Activated gamma-delta T cell (primary cell): ENCODE results near the gene PYGO2.
A peak's percentile ranks its signal among the peaks of the same experiment; 100 is the strongest.

ENCODE experiments used
- DNase-seq: peaks from one replicate; lab custom pipeline; 2025; lab: John Stamatoyannopoulos, UW

The PYGO2 gene

DNA sequence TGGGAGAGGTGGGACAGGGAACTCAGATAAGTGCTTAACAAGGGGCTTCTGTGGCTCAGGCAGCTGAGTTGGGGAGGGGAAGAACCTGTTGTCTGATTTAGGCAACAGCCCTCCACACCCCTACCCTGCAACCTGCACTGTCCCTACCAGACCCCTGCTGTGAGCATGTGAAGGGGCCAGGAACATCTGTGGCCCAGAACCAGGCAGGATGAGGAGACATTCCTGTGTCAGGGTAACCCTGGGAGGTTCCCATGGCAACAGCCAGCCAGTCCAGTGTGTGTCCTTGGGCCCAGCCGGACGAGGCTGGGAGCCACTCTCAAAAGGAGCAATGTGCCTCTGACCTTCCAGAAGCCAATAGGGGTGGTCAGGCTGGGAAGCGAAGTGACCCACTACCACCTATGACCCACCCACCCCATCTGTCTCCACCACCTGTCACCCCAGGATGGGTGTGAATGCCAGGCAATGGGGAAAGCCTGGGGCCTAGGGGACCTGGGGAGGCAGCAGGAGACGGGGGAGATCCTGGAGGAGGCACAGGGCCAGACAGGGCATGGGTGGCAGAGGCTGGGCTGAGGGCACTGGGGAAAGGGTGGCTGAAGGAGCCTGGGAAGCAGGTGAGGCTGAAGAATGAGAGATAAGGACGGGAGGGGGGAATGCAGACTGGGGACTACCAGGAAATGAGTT lies 20.1 kb downstream of the PYGO2 start:
- DNase-seq = no peak

- no peak for DNase-seq
Measured at GRCh38 chr1:154940651-154941194, 20.9 kb downstream of the PYGO2 start.

DNA sequence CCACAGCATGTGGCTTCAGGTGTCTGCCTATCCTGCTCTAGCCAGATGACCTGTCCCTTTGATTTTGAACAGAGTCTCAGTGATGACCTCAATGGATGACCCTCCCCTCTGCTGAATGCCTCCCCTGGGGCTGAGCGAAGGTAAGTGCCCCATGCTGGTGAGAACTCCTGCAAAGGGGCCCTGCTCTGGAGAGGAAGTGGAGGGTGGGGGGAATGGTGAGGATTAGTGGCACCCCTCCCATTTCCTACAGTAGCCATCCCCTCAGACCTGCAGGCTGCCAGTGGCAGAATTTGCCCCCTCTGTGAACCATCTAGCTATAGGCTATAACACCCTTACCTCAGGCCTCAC lies 21.4 kb downstream of the PYGO2 start:
- DNase-seq = no peak

DNA sequence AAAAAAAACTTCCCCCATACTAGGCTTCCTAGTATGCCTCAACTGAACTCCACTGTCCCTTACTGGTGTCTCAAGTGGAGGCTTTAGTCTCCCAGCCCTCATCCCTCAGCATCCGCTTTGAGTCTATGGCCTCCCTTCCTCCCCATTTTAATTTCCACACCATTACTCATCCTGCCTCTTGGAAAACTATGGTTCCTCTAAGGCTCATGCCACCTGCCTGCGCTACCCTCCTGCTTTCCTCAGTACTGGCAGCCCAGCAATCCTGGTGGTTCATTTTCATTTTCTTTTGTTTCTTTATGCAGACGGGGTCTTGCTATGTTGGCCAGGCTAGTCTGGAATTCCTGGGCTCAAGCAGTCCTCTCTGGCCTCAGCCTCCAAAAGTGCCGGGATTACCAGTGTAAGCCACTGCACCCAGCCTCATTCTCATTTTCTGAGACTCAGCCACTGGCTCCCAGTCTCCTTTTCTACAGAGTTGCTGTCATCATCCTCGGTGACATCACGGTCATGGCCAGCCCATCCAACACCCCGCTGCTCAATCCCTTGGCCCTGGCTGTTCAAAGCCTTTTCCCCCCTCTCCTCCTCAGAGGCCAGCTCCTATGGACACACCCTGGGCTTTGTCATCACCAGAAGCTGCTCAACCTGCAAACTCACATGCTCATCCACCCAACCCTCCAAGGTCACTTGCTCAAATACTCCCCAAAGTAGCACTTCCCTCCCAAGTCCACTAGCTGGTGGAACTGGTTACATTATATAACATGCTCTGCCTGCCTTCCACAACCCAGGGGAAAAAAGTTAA lies 22.8 kb downstream of the PYGO2 start:
- no peak for DNase-seq

- no peak for DNase-seq
Measured at GRCh38 chr1:154937988-154938386, 23.6 kb downstream of the PYGO2 start.

DNA sequence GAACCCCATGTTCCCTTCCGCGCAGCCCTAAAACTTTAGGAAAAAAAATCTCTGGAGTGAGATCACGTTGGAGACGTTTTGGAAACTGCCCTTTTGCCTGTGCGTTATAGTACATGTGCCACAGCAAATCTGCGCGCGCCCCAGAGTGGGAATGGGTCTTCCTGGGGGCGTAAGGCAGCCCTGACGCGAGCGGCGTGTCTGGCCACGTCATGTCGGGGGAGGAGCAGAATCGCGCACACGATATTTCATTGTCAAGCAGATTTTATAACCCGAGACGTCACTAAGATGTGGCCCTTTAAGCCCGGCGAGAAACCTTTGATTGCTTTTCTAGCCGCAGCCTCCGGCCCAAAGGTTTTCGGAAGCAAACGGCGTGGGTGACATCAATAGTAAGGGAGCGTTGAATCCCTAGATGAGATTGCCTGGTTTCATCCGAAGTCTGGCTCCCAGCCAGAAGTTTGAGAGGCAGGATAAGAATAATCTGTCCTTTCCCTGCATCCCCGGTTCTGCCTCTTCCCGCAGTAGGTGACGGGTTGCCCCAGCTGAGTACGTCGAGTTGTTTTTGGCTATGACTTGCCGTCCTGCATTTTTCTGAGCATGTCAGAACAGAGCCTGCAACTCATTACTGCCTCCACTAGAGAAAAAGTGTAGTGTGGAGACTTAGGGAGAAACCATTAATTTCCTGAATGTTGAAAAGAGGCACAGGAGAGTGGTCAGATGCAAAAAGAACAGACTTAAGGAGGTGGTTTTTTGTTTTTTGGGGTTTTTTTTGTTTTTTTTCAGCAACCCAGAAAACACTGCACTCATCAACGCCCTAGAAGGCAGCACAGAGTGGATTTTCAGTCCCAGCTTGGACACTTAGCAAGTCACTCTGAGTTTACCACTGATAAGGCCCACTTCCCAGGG lies 24.2 kb downstream of the PYGO2 start:
- DNase-seq = peak; percentile 80

GRCh38 chr1:154936555-154937084 lies 25.0 kb downstream of the PYGO2 start, which contains the start of gene PMVK:
Gene PMVK, minus strand, starts transcription at chr1:154936719. Its CDS starts 34 bp downstream, at chr1:154936685.
- DNase-seq = peak; percentile 68

DNA sequence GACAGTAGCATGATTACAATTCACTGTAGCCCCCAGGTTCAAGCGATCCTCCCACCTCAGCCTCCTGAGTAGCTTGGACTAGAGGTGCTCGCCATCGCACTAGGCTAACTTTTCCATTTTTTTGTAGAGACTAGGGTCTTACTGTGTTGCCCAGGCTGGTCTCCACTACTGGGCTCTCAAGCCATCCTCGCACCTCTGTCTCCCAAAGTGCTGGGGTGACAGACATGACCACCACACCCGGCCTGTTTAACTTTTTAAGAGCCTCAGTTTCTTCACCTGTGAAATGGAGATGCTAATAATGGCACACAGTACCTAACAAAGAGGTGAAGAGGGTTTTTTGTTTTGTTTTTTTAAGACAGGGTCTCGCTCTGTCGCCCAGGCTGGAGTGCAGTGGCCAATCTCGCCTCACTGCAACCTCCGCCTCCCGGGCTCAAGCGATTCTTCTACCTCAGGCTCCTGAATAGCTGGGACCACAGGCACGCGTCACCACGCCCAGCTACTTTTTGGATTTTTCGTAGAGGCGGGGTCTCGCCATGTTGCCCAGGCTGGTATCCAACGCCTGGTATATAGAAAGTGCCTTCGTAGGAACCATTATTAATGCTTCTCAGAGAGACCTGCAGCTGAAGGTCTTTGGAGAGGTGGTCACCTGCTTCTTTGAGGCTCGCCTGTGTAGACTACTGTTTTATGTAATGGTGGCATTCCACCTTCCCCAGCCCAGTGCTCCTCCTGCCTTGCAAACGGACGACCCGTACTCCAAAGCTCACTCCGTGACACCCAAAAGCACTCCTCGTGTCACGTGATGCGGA lies 25.6 kb downstream of the PYGO2 start:
- DNase-seq = no peak

- DNase-seq = no peak
Measured at GRCh38 chr1:154934358-154934948, 27.1 kb downstream of the PYGO2 start.

GRCh38 chr1:154931940-154932487 lies 29.6 kb downstream of the PYGO2 start:
- DNase-seq = no peak

GRCh38 chr1:154926201-154926600 lies 35.4 kb downstream of the PYGO2 start:
- no peak for DNase-seq

GRCh38 chr1:154925335-154926170 lies 36.0 kb downstream of the PYGO2 start:
- no peak for DNase-seq

- no peak for DNase-seq
Measured at GRCh38 chr1:154923695-154924094, 37.9 kb downstream of the PYGO2 start.

GRCh38 chr1:154913273-154913672 lies 48.3 kb downstream of the PYGO2 start:
- DNase-seq = no peak

DNA sequence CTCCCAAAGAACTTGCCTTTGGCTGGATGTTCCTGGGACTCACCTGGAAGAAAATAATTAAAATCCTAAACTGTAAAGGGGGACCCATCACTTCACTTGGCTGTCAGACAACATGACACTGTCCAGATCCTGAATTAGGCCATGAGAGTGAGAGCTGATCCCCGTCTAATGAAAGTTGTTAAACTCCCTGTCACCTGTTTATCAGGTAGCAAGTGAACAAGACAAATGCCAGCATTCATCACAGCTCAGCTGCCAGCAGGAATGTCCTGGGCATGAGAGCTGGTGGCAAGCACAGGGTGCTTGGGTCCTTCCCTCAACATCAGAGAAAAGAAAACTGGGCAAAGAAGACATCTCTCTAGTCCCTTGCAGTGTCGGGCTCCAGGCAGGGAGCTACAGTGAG lies 48.8 kb downstream of the PYGO2 start:
- DNase-seq = no peak

DNA sequence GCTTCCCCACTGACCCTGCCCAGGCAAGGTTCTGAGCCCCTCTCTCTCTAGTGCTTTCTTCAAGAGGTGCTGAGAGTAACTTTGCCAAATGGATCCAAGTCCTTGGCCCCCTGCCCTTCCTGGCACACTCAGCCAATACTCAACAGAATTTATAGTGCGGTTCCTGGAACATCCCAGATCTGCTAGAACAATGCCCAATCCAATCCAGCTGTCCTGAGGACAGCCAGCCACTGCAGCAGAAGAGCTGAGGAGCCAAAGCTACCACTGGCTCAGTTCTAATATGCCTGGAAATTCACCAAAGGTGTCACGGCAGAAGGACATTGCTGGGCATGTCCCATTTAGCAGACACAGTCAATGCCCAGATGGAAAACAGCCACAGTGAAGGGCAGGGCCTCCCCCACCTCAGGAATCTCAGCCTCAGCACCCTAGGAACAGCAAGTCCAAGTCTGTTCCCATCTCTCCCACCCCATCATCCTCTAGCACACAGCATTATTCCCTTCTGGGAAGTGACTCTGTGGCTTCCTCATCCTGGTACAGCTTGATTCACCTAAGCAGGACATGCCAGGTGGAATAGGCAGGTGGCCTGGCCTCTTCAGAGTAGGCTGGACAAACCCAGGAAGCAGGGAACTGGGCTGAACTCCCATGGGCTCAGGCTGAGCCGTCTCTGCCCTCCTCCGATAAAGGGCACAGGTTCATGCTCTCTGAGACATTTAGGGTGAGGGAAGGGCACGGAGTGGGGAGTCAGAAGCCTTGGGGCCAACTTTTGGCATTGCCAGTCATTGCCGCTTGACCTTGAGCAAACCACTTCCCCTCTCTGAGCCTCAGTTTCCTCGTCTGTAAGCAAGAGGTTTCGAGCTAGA lies 49.7 kb downstream of the PYGO2 start:
- no peak for DNase-seq

DNA sequence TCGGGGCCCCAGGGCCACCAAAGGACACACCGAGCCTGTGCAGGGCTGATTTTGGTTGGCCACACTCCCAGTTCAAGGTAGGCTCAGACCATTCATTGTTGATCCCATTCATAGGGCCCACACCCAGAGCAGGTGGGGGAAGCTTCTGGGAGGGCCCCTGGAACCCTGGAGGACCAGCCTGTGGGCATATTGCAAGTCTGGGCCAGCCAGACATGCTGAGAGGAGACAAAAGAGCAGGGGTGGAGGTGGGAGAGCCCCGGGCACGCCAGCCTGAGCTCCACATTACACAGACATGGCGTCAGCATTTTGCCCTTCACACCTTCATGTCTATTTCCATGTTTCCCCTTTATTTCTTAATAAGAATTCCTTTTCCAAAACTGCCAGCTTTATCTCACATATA lies 50.7 kb downstream of the PYGO2 start:
- DNase-seq = no peak

DNA sequence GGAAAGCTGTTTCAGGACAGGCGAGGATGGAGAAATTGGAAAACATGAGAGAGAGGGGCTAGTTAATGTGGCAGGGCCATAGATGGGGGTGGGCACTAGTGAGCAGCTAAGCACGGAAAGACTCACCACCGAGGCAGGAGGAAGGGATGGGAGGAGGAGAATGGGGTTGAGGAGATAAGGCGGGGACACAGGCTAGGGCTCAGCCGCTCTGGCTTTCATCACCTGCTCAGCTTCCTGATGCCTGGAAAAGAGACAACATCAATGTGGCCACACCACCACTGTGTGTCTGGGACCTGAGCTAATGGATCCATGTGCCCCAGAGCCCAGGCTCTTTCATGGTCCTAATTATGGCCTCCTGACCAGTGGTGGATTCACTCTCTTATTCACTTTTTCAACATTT lies 52.6 kb downstream of the PYGO2 start:
- no peak for DNase-seq
